Putamen (tissue), 1 donor: ENCODE data around the gene MOXD1.

Experiments
- DNase-seq: peaks from one replicate; pipeline ENCODE4 v3.0.0-alpha.2; 2016; ENCODE audit warnings: low spot score

MOXD1 gene

GRCh38 chr6:132400883-132401617 is at the start of gene MOXD1:
MOXD1 (minus strand) TSS chr6:132401475; CDS start chr6:132401426, 49 bp downstream.
- peak; percentile 23 for DNase-seq

DNA sequence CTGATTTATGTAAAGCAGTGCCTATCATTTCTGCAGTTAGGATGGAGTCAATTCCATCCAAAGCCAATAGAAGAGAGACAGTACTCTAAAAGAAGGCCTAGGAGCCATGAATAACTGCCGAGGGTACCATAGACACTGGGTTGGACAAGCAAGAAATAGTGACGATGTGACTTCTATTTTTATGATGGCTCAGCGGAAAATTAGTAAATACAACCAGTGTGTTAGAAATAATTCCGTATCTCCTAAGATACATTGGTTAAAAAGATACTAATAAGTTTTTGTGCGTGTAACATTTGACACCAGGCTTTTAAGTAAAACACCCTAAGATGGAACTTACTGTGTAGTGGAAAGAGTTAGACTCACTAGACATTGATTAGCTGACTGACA is 45.6 kb upstream of the MOXD1 start:
- no peak for DNase-seq

GRCh38 chr6:132446141-132446854 is 45.0 kb upstream of the MOXD1 start:
- DNase-seq, result peak; percentile 6

GRCh38 chr6:132445201-132445951 is 44.1 kb upstream of the MOXD1 start:
- no peak for DNase-seq

DNA sequence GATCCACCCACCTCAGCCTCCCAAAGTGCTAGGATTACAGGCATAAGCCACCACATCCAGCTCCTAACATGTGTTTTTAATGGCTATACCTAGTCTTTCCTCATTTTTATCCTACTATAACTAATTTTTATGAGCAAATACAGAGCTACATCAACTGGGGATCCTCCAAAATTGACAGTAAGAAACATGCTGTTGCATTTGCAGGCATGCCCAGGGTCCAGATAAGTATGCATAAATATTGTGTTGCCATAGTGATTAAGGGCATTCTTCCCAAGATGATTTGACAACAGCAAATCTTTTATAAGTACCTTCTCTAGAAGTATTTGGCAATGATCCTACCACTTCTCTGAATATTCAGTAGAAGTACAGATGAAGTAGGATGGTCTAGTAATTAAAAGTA is 41.9 kb upstream of the MOXD1 start:
- no peak for DNase-seq

GRCh38 chr6:132430110-132430509 is 28.8 kb upstream of the MOXD1 start:
- DNase-seq, result no peak

DNA sequence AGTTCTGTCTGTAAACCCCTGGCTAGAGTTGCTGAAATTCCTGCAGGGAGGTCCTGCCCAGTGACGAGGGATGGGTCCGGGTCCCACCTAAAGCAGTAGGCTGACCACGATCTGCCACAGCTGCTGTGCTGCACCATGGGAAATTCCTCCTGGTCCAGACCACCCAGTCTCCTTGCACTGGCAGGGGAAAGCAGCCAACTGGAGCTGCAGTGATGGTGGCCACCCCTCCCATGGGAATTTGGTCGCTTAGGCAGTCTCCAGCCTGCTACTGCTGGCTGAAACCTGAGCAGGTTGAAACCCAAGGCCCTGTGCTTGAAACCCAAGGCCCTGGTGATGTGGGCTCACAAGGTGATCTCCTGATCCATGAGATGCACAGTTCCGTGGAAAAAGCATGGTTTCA is 23.9 kb upstream of the MOXD1 start:
- no peak for DNase-seq

GRCh38 chr6:132423839-132424238 is 22.6 kb upstream of the MOXD1 start:
- DNase-seq, result no peak

GRCh38 chr6:132418235-132418965 is 17.1 kb upstream of the MOXD1 start:
- DNase-seq, result no peak

DNA sequence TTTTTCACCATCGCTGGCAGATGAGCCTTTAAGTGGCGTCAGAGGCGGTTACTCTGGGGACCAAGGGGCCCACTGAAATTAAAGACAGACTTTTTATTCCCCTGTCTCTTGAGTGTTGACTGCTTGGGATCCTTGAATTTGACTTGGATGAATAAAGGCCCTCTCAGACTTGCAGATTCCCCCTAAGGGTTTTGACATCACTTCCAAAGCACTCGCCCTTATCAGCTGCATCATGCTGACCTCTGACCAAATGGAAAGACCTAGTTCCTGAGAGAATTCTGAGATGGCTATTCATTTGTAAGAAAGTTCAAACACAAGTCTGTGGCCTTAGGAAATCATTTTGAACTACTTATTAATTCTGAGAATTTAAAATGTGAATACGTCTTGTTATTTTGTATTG is 13.5 kb upstream of the MOXD1 start:
- no peak for DNase-seq

GRCh38 chr6:132414322-132414721 is 13.0 kb upstream of the MOXD1 start:
- DNase-seq, result no peak

DNA sequence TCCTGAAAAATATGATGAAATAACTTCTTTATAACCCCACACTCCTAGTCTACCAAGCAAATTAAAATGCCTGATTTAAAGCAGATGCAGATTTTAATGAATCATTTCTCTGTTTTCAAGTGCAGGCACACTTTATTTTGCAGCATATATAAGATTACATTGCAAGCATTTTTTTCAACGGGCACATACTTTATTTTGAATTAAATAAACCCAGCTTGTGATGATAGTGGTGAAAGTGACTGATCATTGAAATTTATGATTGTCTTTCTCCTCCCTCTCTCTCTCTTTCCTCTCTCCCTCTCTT is 12.2 kb upstream of the MOXD1 start:
- DNase-seq, result no peak

DNA sequence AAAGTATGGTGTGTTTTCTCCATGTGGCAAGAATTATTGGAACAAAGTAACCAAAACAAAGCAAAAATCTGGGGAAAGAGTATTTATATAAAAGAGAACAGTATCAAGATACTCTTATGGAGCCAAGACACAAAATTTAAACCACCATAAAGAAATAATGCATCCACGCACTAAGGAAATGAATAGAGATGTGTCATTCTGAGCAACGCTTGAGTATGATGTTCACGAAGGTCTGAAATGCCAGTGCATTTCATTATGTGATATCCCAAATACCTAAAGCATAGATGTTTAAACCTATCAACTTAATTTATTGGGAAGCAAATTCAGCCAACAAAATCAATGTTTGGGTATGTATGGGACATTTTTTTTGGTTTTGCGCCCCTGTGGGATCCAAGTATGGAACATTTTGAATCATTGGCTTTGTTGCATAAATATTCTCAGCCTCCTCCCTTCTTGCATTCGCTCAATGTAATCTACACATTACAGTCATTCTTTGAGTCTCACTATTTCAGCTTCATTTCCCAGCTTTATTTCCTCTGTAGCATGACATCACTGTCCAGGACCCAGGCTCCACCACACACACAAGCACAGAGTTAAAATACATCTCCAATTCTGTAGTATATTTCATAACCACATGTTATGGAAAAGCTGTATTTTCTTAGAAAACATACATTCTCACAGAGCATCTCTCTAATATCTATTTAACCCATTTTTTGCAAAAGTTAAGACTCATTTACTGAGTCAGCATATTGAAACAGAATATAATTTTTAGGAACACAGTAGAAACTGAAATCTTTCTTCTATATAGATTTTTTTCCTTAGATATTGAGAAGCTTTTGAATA is 11.6 kb upstream of the MOXD1 start:
- DNase-seq, result no peak

DNA sequence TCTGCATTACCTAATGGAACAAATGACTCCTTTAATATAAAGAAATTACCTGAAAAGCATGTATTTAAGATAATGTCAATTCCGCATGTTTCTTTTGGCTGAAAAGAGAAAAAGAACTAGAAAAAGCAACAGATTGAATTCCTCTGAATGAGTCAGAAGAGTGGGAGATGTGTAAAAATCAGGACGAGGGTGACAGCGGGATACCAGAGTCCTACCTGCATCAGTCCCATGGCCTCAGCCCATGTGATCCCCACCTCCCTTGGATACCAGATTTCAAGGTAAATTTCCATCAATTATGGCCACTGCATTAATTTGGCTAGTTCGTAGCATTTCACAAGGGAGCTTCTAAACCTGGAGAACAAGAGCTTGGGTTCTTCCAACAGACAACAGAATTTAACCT is 10.0 kb upstream of the MOXD1 start:
- DNase-seq, result no peak

- DNase-seq, result no peak
Measured at GRCh38 chr6:132410830-132411229, 9.6 kb upstream of the MOXD1 start.

GRCh38 chr6:132405143-132405915 is 4.1 kb upstream of the MOXD1 start:
- no peak for DNase-seq

GRCh38 chr6:132404736-132405135 is 3.5 kb upstream of the MOXD1 start:
- DNase-seq, result no peak

- no peak for DNase-seq
Measured at GRCh38 chr6:132404330-132404729, 3.1 kb upstream of the MOXD1 start.

DNA sequence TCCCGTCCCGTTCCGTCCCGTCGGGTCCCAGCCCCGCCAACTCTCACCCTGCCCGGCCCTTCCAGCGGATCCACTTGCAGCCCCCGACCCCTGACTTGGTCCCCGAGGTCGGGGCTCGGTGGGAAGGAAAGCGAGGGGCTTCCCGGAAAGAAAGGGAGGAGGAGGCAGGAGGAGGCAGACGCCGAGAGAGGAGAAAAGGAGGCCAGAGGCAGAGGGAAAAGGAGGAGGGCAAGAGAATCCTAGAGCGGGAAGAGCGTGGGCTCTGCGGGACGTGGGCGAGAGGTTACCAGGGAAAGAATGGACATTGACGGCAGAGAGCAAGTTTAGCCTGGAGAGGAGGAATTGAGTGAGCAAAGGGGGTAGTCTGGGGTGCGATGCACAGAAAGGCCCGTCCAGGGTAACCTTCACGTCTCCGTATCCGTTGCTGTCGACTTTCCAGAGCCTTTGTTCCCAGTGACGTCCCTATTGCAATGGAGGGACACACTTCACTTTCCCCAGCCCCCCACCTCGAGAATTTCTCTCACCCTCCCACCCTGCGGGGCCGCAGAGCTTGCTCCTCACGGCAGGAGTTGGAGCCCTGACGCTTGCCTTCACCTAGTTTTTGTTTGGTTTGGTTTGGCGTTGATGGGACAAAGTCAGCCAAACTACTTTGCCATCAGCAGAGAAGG is 477 bp upstream of the MOXD1 start:
- no peak for DNase-seq

DNA sequence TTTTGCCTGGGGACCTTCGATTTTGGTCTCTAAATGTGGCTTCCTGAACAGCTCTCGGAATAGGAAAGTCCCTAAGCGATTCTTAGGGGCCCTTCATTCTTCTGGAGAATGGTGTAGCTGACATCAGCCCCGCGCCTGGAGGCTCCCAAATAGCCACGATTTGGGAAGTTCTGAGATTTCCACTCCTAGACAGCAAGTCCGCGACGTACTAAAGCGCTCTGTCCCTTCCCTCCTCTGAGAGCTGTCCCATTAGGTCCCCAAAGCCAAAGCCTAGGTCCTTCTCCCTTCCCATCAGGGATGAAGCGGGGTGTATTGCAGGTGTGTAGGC is 756 bp downstream of the MOXD1 start:
- DNase-seq, result no peak
